SK-MEL-5 (cell line): ENCODE measurements around the gene ENAH. TPM values are rescaled to one million over a fixed set of nuclear protein-coding genes. Genes with fewer than 3 reads are reported as not detected.

Experiments used
- DNase-seq: peaks from one replicate; pipeline ENCODE4 v3.0.0-alpha.2; 2016; ENCODE audit warnings: low read depth, low spot score
- in situ Hi-C: cut with HindIII; loops from 2 replicates; pipeline ENCODE4 v1.10.0; 2016; ENCODE audit warnings: low sequenced_read_pairs, high pct_unique_total_duplicates, low pct_unique_long_range_greater_than_20kb
- total RNA-seq: library from RNA; depleted of rRNA; stranded (reverse); fragments of >200 nt; shearing (Covaris generic); gene quantifications from 2 replicates; pipeline ENCODE4 v1.2.3, GENCODE V29; 2014

The ENAH gene
- total RNA-seq, 1 experiment from 2014 or later: 113 TPM

- in situ Hi-C loops: no loop called here
These were observed 97.1 kb downstream of the ENAH start for GRCh38 chr1:225555821-225556220.

GRCh38 chr1:225554216-225554812 is 98.6 kb downstream of the ENAH start:
- peak; percentile 49 for DNase-seq
- in situ Hi-C loops: no loop called here

More at GRCh38 chr1:225555821-225556220, 97.1 kb downstream of the ENAH start:
- no peak for DNase-seq

- in situ Hi-C loops: no loop called here
These were observed 103.1 kb downstream of the ENAH start for GRCh38 chr1:225549821-225550220.

GRCh38 chr1:225548140-225548857 is 104.6 kb downstream of the ENAH start:
- DNase-seq: no peak
- in situ Hi-C loops: no loop called here

More at GRCh38 chr1:225549821-225550220, 103.1 kb downstream of the ENAH start:
- no peak for DNase-seq

GRCh38 chr1:225545649-225546048 is 107.3 kb downstream of the ENAH start:
- in situ Hi-C loops: no loop called here
- no peak for DNase-seq

GRCh38 chr1:225544924-225545323 is 108.0 kb downstream of the ENAH start:
- peak; percentile 45 for DNase-seq
- in situ Hi-C loops: no loop called here

GRCh38 chr1:225544263-225544662 is 108.7 kb downstream of the ENAH start:
- in situ Hi-C loops: no loop called here
- DNase-seq: no peak

- in situ Hi-C loops: no loop called here
- DNase-seq: no peak
These were observed 109.6 kb downstream of the ENAH start for GRCh38 chr1:225543350-225543749.

GRCh38 chr1:225541383-225541782 is 111.5 kb downstream of the ENAH start:
- in situ Hi-C loops: no loop called here
- no peak for DNase-seq

- in situ Hi-C loops: no loop called here
- no peak for DNase-seq
These were observed 113.3 kb downstream of the ENAH start for GRCh38 chr1:225539575-225539974.

GRCh38 chr1:225539069-225539468 is 113.9 kb downstream of the ENAH start:
- DNase-seq: no peak
- in situ Hi-C loops: no loop called here

- in situ Hi-C loops: no loop called here
These were observed 115.2 kb downstream of the ENAH start for GRCh38 chr1:225537554-225538251.

GRCh38 chr1:225535280-225535679 is 117.6 kb downstream of the ENAH start:
- no peak for DNase-seq
- in situ Hi-C loops: no loop called here

More at GRCh38 chr1:225537554-225538251, 115.2 kb downstream of the ENAH start:
- DNase-seq: no peak

- in situ Hi-C loops: no loop called here
- DNase-seq: no peak
These were observed 118.2 kb downstream of the ENAH start for GRCh38 chr1:225534772-225535171.

GRCh38 chr1:225534135-225534534 is 118.8 kb downstream of the ENAH start:
- DNase-seq: no peak
- in situ Hi-C loops: no loop called here

- in situ Hi-C loops: no loop called here
- peak; percentile 35 for DNase-seq
These were observed 119.7 kb downstream of the ENAH start for GRCh38 chr1:225533238-225533637.

GRCh38 chr1:225532240-225532944 is 120.5 kb downstream of the ENAH start:
- DNase-seq: no peak
- in situ Hi-C loops: no loop called here

GRCh38 chr1:225529726-225530125 is 123.2 kb downstream of the ENAH start:
- in situ Hi-C loops: no loop called here
- DNase-seq: no peak
